ENCODE results near the gene PUS10. TPM values are rescaled to one million over a fixed set of nuclear protein-coding genes. Genes with fewer than 3 reads are reported as not detected.

Gene PUS10
- total RNA-seq, 4 donors from 2014 or later: 1.9 to 3.2 (median 2.6) TPM

DNA sequence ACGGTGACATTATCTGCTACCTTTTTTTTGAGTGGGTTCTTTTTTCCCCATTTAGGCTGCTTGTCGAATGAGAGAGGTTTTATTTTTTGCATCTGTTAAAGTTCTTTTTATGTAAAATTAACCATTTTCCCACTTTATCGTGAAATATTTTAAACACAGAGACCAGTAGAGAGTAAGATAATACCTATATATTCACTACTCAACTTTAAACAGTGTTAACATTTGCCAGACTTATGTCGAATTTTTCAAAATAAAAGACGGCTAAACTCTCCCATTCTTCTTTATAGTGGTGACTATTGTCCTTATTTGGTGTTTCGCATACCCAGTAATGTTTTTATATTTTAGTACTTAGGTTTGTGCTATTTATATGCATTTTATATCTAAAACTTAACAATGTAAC is 743 bp upstream of the PUS10 start:
- DNase-seq (ENCODE audit: extremely low spot score): no peak
- TF ChIP-seq POLR2AphosphoS5 (IDR thresholded peaks at IDR 0.05) (no peak), EP300 (IDR thresholded peaks at IDR 0.05) (no peak), POLR2A (IDR thresholded peaks at IDR 0.05; ENCODE audit: low read depth) (no peak)
- TF ChIP-seq, protein P1, sequence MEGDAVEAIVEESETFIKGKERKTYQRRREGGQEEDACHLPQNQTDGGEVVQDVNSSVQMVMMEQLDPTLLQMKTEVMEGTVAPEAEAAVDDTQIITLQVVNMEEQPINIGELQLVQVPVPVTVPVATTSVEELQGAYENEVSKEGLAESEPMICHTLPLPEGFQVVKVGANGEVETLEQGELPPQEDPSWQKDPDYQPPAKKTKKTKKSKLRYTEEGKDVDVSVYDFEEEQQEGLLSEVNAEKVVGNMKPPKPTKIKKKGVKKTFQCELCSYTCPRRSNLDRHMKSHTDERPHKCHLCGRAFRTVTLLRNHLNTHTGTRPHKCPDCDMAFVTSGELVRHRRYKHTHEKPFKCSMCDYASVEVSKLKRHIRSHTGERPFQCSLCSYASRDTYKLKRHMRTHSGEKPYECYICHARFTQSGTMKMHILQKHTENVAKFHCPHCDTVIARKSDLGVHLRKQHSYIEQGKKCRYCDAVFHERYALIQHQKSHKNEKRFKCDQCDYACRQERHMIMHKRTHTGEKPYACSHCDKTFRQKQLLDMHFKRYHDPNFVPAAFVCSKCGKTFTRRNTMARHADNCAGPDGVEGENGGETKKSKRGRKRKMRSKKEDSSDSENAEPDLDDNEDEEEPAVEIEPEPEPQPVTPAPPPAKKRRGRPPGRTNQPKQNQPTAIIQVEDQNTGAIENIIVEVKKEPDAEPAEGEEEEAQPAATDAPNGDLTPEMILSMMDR (IDR thresholded peaks at IDR 0.05): no peak
- 30% methylated on average over 6 of the region's 6 CpGs for WGBS
- no peaks in the 10 kb centered on the region for H3K9me3 ChIP-seq
- peaks cover 0 to 23% (median 2%) of the 10 kb centered on the region in 4 donors for H3K36me3 ChIP-seq
- peak overlapping the region; percentile 88 to 95 (median 92) for H3K27ac ChIP-seq (replicated peaks in 1 of 4)
- peak overlapping the region; percentile 84 to 96 (median 94) for H3K4me3 ChIP-seq
- peaks cover 25 to 54% (median 44%) of the 10 kb centered on the region in 4 donors for H3K4me1 ChIP-seq
- intact Hi-C loops (cut with DNase I): loop anchor here (5.0 kb wide), 1 partner anchor 136 kb away; the partner anchor contains the start of gene REL
- no peaks in the 10 kb centered on the region for H3K27me3 ChIP-seq

DNA sequence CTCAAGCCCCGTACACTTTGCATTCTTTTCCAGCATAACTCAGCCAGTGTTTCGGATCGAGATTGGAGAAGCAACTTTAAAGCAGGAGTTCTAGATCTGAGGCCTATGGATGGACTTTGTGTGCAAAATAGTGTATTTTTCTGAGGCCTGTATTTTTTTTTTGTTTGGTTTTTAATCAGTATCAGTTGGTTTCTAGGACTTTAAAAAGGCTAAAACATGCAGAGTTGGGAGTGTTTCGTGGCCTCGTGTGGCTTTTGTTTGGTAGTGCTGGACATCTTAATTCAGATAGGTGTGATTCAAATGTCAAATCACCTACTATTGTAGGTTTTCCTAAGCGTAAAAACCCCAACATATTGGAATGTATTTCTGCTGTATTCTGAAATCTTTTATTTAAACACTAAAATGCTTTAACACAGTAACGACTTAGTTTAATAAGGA is 282 bp upstream of the PUS10 start:
- Histone ChIP-seq H3K9me3 (no peaks in the 10 kb centered on the region), H3K4me1 (peaks cover 25 to 54% (median 44%) of the 10 kb centered on the region in 4 donors), H3K4me3 (peak overlapping the region; percentile 84 to 96 (median 94)), H3K27ac (replicated peaks in 1 of 4) (peak overlapping the region; percentile 88 to 95 (median 92)), H3K27me3 (no peaks in the 10 kb centered on the region), H3K36me3 (peaks cover 0 to 23% (median 2%) of the 10 kb centered on the region in 4 donors)
- 3% methylated on average over 7 of the region's 7 CpGs for WGBS
- no peak for TF ChIP-seq POLR2A (IDR thresholded peaks at IDR 0.05; ENCODE audit: low read depth)
- TF ChIP-seq POLR2AphosphoS5 (IDR thresholded peaks at IDR 0.05): peak in 1 of 2 donors; percentile 11
- TF ChIP-seq, protein P1 (IDR thresholded peaks at IDR 0.05): no peak
- intact Hi-C loops (cut with DNase I): loop anchor here (5.0 kb wide), 1 partner anchor 136 kb away; the partner anchor contains the start of gene REL
- DNase-seq (ENCODE audit: extremely low spot score): no peak

DNA sequence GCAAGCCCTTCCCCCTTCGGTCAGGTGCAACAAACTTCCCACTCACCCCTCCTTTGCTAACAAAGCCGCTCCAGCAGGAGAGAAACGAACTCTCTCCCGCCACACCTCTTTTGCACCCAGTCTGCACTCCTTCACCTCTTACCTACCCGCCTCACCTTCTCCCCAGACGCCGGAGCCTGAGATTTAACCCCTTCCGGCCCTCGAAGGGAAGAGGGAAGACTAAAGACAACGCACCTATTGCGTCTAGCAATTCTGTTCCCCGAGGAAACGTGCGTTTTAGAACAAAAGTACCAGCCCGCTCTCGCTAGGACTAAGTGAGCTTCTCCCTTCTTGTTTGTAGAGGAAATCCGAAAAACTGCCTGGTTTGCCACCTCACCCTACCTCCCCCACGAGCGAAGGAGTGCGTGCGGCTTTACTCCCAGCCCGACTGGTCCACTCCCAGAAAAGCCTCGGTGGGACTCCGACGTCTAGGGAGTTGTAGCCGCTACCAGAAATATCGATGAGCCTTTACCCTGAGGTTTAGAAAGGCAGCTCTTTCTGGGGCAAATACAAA is 976 bp downstream of the PUS10 start:
- Histone ChIP-seq H3K27ac (replicated peaks in 1 of 4) (peak overlapping the region; percentile 88 to 95 (median 92)), H3K27me3 (no peaks in the 10 kb centered on the region), H3K4me1 (peaks cover 25 to 54% (median 44%) of the 10 kb centered on the region in 4 donors), H3K36me3 (peaks cover 0 to 13% (median under 1%) of the 10 kb centered on the region in 4 donors), H3K9me3 (no peaks in the 10 kb centered on the region), H3K4me3 (peak overlapping the region; percentile 84 to 96 (median 94))
- 0% methylated on average over 18 of the region's 27 CpGs for WGBS
- DNase-seq (ENCODE audit: extremely low spot score): peak; percentile 93
- TF ChIP-seq EP300 (IDR thresholded peaks at IDR 0.05) (no peak), POLR2AphosphoS5 (IDR thresholded peaks at IDR 0.05) (peak; percentile 52 to 76)
- intact Hi-C loops (cut with DNase I): loop anchor here (2.0 to 5.0 kb wide), 2 partner anchors 50 to 135 kb away; partner anchors contain the start of gene REL

DNA sequence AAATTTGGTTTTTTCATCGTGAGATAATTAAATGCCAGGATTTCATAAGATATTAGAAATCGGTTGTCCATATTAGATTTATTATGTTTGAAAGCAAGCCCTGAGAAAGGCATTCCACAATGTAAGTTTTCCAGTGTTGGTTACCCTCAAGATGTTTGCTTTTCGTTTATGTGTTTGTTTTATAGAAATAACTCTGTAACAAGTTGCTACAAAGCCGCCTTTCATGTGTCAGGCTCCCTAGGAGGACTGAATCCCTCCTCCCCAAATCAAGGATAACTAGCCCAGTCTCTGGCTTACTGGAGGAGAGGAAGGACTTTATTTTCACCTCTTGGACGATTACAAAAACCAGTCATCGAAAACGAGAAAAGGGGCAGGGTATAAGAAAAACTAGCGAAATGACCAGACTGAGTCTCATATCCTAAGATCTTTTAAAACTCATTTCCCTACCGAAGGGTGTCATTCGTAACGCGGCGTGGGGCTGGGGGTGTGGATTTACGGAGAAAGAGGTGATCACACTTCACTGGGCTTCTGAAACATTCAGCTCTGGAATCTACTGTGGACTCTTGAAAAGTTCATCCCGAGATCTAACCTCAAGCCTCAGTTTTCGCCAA is 1.6 kb downstream of the PUS10 start:
- Histone ChIP-seq H3K27ac (replicated peaks in 1 of 4) (peak overlapping the region; percentile 88 to 95 (median 92)), H3K9me3 (no peaks in the 10 kb centered on the region), H3K4me3 (peak overlapping the region; percentile 84 to 96 (median 94)), H3K36me3 (peaks cover 0 to 7% (median 0%) of the 10 kb centered on the region in 4 donors), H3K4me1 (peaks cover 25 to 52% (median 43%) of the 10 kb centered on the region in 4 donors), H3K27me3 (no peaks in the 10 kb centered on the region)
- 4% methylated on average over 16 of the region's 16 CpGs for WGBS
- intact Hi-C loops (cut with DNase I): loop anchor here (2.0 to 5.0 kb wide), 2 partner anchors 50 to 134 kb away; partner anchors contain the start of gene REL
- no peak for DNase-seq (ENCODE audit: extremely low spot score)
- TF ChIP-seq POLR2A (IDR thresholded peaks at IDR 0.05; ENCODE audit: low read depth) (no peak), POLR2AphosphoS5 (IDR thresholded peaks at IDR 0.05) (no peak), EP300 (IDR thresholded peaks at IDR 0.05) (no peak)
- TF ChIP-seq, protein P1 (IDR thresholded peaks at IDR 0.05): no peak

DNA sequence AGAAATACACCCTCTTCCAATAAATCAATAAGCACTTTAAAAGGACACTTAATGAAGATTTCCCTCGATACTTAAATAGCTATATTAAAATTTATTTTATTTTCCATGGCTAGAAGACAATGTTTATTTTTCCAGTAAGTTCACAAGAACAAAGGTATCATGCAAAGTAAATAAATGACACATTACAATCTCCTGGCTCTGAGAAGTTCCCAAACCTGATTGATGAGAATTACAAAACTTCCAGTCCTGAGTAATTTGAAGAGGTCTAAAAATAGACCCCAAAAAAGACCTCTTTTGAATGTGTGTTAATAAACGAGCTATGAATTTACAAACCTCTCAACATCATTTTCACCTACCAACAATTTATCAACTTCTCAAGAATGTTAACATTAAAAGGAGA is 2.1 kb downstream of the PUS10 start:
- Histone ChIP-seq H3K4me3 (peak overlapping the region in 3 of 4 donors; percentile 84 to 96 (median 93)), H3K27ac (replicated peaks in 1 of 4) (no peak overlapping the region), H3K4me1 (peaks cover 25 to 46% (median 37%) of the 10 kb centered on the region in 4 donors), H3K27me3 (no peaks in the 10 kb centered on the region), H3K36me3 (peaks cover 0 to 2% (median 0%) of the 10 kb centered on the region in 4 donors), H3K9me3 (no peaks in the 10 kb centered on the region)
- intact Hi-C loops (cut with DNase I): loop anchor here (2.0 to 5.0 kb wide), 2 partner anchors 51 to 134 kb away; partner anchors contain the start of gene REL
- TF ChIP-seq EP300 (IDR thresholded peaks at IDR 0.05) (no peak), POLR2AphosphoS5 (IDR thresholded peaks at IDR 0.05) (no peak), POLR2A (IDR thresholded peaks at IDR 0.05; ENCODE audit: low read depth) (no peak)
- TF ChIP-seq, protein P1 (IDR thresholded peaks at IDR 0.05): no peak
- no peak for DNase-seq (ENCODE audit: extremely low spot score)
- WGBS: 25% methylated on average over 2 of the region's 2 CpGs

Data from esophagus muscularis mucosa (tissue), 4 donors.